HG03095 (cell line): ENCODE data around the gene IFNAR1.
"Not testable (repeated sequence)": the region's sequence is repeated elsewhere in the genome, so short reads cannot be mapped to it uniquely, and the experiment has no call there.

ENCODE experiments used
- ATAC-seq: cut with Tn5 transposase; IDR thresholded peaks from one replicate; pipeline ENCODE4 v1.9.1; 2021; ENCODE audit warnings: moderate library complexity; ENCODE audit not compliant: unreplicated experiment

The IFNAR1 gene

GRCh38 chr21:33339918-33340317 is 15.1 kb downstream of the IFNAR1 start:
- no peak for ATAC-seq

- no peak for ATAC-seq
Observed at GRCh38 chr21:33345751-33346238, 21.0 kb downstream of the IFNAR1 start.

GRCh38 chr21:33348706-33349105 is 23.9 kb downstream of the IFNAR1 start:
- ATAC-seq: no peak

- no peak for ATAC-seq
Observed at GRCh38 chr21:33350676-33351075, 25.9 kb downstream of the IFNAR1 start.

GRCh38 chr21:33355355-33355754 is 30.6 kb downstream of the IFNAR1 start:
- no peak for ATAC-seq

GRCh38 chr21:33355996-33356395 is 31.2 kb downstream of the IFNAR1 start:
- no peak for ATAC-seq

GRCh38 chr21:33357177-33357576 is 32.4 kb downstream of the IFNAR1 start:
- no peak for ATAC-seq

- ATAC-seq: no peak
Observed at GRCh38 chr21:33359446-33359845, 34.7 kb downstream of the IFNAR1 start.

GRCh38 chr21:33360281-33360680 is 35.5 kb downstream of the IFNAR1 start:
- ATAC-seq: no peak

GRCh38 chr21:33360881-33361602 is 36.3 kb downstream of the IFNAR1 start:
- peak; percentile 62 for ATAC-seq

GRCh38 chr21:33362044-33362555 is 37.3 kb downstream of the IFNAR1 start:
- ATAC-seq: no peak

GRCh38 chr21:33363911-33364609 is 39.3 kb downstream of the IFNAR1 start:
- not testable (repeated sequence) for ATAC-seq

GRCh38 chr21:33364830-33365229 is 40.1 kb downstream of the IFNAR1 start:
- ATAC-seq: no peak

- ATAC-seq: no peak
Observed at GRCh38 chr21:33367309-33367973, 42.7 kb downstream of the IFNAR1 start.

GRCh38 chr21:33368124-33368523 is 43.4 kb downstream of the IFNAR1 start:
- ATAC-seq: no peak

- no peak for ATAC-seq
Observed at GRCh38 chr21:33368576-33368975, 43.8 kb downstream of the IFNAR1 start.

GRCh38 chr21:33369586-33369985 is 44.8 kb downstream of the IFNAR1 start:
- ATAC-seq: no peak

- ATAC-seq: no peak
Observed at GRCh38 chr21:33370305-33370704, 45.5 kb downstream of the IFNAR1 start.

- no peak for ATAC-seq
Observed at GRCh38 chr21:33371366-33371765, 46.6 kb downstream of the IFNAR1 start.

GRCh38 chr21:33372582-33372981 is 47.8 kb downstream of the IFNAR1 start:
- no peak for ATAC-seq

- ATAC-seq: no peak
Observed at GRCh38 chr21:33373451-33373850, 48.7 kb downstream of the IFNAR1 start.

- no peak for ATAC-seq
Observed at GRCh38 chr21:33374080-33374449, 49.3 kb downstream of the IFNAR1 start.
